SHP77 (cell line): ENCODE results near the gene WDFY3.

Experiments
- DNase-seq, 2 experiments: peaks; one replicate each; lab custom pipeline; 2025; lab: John Stamatoyannopoulos, UW

Gene WDFY3

GRCh38 chr4:84790769-84791565 lies 175.5 kb downstream of the WDFY3 start:
- no peak for DNase-seq

GRCh38 chr4:84786478-84786877 lies 180.0 kb downstream of the WDFY3 start:
- no peak for DNase-seq

GRCh38 chr4:84782517-84782916 lies 184.0 kb downstream of the WDFY3 start:
- DNase-seq, result no peak

- no peak for DNase-seq
Measured at GRCh38 chr4:84780719-84781118, 185.8 kb downstream of the WDFY3 start.

GRCh38 chr4:84778041-84778440 lies 188.4 kb downstream of the WDFY3 start:
- no peak for DNase-seq

GRCh38 chr4:84767168-84767567 lies 199.3 kb downstream of the WDFY3 start:
- no peak for DNase-seq

- no peak for DNase-seq
Measured at GRCh38 chr4:84753321-84753972, 213.0 kb downstream of the WDFY3 start.

GRCh38 chr4:84751707-84752106 lies 214.8 kb downstream of the WDFY3 start:
- no peak for DNase-seq

- DNase-seq, result no peak
Measured at GRCh38 chr4:84750960-84751283, 215.6 kb downstream of the WDFY3 start.

GRCh38 chr4:84750260-84750959 lies 216.1 kb downstream of the WDFY3 start:
- DNase-seq, result peak; percentile 10 to 12

- DNase-seq, result no peak
Measured at GRCh38 chr4:84740057-84740456, 226.4 kb downstream of the WDFY3 start.

GRCh38 chr4:84738622-84739021 lies 227.9 kb downstream of the WDFY3 start:
- no peak for DNase-seq

GRCh38 chr4:84737656-84738055 lies 228.8 kb downstream of the WDFY3 start:
- no peak for DNase-seq

- DNase-seq, result no peak
Measured at GRCh38 chr4:84734037-84734436, 232.5 kb downstream of the WDFY3 start.

- no peak for DNase-seq
Measured at GRCh38 chr4:84733343-84734033, 233.0 kb downstream of the WDFY3 start.

- no peak for DNase-seq
Measured at GRCh38 chr4:84730375-84730774, 236.1 kb downstream of the WDFY3 start.

- no peak for DNase-seq
Measured at GRCh38 chr4:84727491-84727890, 239.0 kb downstream of the WDFY3 start.

GRCh38 chr4:84726356-84726755 lies 240.1 kb downstream of the WDFY3 start:
- no peak for DNase-seq

- DNase-seq, result no peak
Measured at GRCh38 chr4:84722720-84723119, 243.8 kb downstream of the WDFY3 start.

GRCh38 chr4:84719115-84719514 lies 247.4 kb downstream of the WDFY3 start:
- DNase-seq, result no peak

- no peak for DNase-seq
Measured at GRCh38 chr4:84718699-84719098, 247.8 kb downstream of the WDFY3 start.

- DNase-seq, result no peak
Measured at GRCh38 chr4:84710548-84710947, 255.9 kb downstream of the WDFY3 start.
